EL (cell line): ENCODE measurements around the gene CADM4.

Source experiments
- DNase-seq: peaks from one replicate; pipeline ENCODE4 v3.0.0-alpha.2; 2016

The CADM4 gene

GRCh38 chr19:43631491-43631890 is 8.2 kb downstream of the CADM4 start:
- DNase-seq = no peak

GRCh38 chr19:43628646-43629326 is 10.9 kb downstream of the CADM4 start:
- DNase-seq = no peak

GRCh38 chr19:43626838-43627237 is 12.8 kb downstream of the CADM4 start:
- no peak for DNase-seq

DNA sequence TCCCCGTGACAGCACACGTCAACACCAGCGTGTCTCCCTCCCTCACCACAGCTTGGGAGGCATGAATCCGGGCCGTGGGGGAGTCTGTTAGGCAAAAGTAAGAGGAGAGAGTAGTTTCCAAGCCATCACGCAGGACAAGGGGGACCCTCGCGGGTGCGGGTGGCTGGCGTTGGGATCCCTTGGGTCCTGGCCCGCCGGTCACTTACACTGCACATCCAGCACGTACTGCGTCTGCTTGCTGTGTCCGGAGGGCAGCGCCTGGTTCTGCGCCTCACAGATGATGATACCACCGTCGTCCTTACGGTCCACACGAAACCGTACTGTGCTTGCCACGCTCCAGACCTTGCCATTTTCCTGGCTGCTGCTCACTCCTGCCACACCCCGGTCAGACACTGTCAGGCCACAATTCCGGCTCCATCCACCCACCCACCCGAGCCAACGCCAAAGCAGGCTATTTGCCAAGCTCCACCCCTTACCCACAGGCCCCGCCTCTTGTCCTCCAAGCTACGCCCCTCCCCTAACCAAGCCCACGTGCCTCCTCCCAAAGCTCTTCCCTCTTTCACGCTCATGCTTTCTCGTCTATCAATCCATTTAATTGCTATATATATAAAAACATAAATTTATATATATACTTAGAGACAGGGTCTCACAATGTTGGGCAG is 13.6 kb downstream of the CADM4 start:
- DNase-seq = no peak

GRCh38 chr19:43624933-43625332 is 14.7 kb downstream of the CADM4 start:
- no peak for DNase-seq

GRCh38 chr19:43623889-43624670 is 15.6 kb downstream of the CADM4 start:
- DNase-seq = no peak

DNA sequence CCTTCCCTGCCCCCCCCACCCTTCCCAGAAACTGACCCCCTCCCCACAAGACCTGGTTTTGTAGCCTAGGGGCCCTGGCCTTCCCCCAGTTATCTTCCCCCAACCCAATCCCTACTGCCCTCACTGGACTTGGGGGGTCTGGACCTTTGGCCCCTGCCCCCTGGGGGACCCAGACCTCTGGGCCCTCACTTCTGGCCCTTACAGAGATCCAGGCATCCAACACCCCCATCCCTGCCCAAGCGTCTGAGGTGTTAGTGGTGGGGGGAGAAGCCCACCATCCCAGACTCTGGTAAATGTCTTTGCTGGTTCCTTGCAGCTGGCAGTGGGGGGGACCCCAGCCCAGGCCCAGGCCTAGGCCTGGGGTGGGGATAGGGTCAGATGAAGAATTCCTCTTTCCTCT is 16.7 kb downstream of the CADM4 start:
- DNase-seq = no peak

DNA sequence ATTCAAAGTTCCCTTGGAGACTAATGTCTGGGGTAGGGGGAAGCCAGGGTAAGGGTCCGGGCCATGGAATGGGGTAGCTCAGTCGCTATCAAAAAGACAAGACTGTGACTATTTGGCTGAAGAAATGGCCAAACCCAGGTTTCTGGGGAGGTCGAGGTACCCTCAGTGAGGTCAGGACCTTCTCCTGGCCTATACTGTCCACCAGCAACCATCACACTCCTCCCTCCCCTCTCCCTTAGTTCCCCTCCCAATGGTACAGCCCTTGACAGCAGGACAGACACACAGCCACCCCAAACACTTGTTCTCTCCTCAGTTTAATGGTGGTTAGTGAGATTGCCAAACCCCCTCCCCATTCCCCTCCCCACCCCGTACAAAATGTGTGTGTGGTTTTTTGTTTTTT is 17.6 kb downstream of the CADM4 start:
- no peak for DNase-seq

GRCh38 chr19:43620061-43621001 is 19.3 kb downstream of the CADM4 start:
- no peak for DNase-seq

- DNase-seq = peak; percentile 87
These were observed 20.2 kb downstream of the CADM4 start, which contains the start of gene ZNF428 for GRCh38 chr19:43619262-43620060. Gene ZNF428 (minus strand): TSS chr19:43619629. CDS start chr19:43614304, 5,325 bp downstream.

GRCh38 chr19:43618921-43619261 is 20.8 kb downstream of the CADM4 start:
- DNase-seq = no peak

- DNase-seq = no peak
These were observed 22.7 kb downstream of the CADM4 start for GRCh38 chr19:43616954-43617353.

- no peak for DNase-seq
These were observed 23.3 kb downstream of the CADM4 start for GRCh38 chr19:43616306-43616705.

DNA sequence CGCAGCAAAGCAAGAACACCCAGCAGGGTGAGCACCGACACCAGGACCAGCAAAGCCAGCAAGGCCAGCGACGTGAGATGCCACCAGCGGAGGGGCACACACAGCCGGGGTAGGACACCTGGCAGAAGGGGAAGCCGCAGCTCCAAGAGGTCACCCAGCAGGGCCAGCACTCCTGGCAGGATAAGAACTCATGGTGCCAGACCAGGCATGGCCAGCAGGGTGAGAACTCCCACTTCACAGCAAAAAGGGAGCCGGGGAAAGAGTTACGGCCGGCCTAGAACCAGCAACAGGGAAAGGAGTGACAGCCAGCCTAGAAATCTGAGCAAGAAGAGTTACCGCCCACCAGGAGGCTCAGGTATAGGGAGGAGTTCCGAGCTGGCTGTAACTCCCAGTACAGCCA is 27.3 kb downstream of the CADM4 start:
- no peak for DNase-seq

- no peak for DNase-seq
These were observed 27.9 kb downstream of the CADM4 start, which contains the start of gene SRRM5 for GRCh38 chr19:43611788-43612187. Gene SRRM5 (plus strand): TSS chr19:43612088. CDS start chr19:43612122, 34 bp downstream.

DNA sequence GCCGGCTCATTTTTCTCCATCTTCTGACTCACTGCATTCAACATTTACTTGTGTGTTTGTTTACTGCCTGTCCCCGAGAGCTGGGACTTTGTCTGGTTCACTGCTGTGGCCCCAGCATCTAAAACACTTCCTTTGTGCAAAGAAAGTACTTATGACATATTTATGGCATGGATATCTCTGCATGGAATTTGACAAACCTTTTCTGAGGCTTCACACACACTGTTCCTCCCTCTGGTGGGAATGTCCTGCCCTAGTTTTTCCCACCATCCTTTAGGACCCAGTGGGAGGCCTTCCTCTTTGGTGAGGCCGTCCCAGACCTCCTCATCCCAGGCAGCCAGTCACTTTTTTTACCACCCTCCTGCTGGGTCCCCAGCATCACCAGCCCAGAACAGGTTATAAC is 29.2 kb downstream of the CADM4 start:
- DNase-seq = no peak

GRCh38 chr19:43609872-43610271 is 29.8 kb downstream of the CADM4 start:
- no peak for DNase-seq

DNA sequence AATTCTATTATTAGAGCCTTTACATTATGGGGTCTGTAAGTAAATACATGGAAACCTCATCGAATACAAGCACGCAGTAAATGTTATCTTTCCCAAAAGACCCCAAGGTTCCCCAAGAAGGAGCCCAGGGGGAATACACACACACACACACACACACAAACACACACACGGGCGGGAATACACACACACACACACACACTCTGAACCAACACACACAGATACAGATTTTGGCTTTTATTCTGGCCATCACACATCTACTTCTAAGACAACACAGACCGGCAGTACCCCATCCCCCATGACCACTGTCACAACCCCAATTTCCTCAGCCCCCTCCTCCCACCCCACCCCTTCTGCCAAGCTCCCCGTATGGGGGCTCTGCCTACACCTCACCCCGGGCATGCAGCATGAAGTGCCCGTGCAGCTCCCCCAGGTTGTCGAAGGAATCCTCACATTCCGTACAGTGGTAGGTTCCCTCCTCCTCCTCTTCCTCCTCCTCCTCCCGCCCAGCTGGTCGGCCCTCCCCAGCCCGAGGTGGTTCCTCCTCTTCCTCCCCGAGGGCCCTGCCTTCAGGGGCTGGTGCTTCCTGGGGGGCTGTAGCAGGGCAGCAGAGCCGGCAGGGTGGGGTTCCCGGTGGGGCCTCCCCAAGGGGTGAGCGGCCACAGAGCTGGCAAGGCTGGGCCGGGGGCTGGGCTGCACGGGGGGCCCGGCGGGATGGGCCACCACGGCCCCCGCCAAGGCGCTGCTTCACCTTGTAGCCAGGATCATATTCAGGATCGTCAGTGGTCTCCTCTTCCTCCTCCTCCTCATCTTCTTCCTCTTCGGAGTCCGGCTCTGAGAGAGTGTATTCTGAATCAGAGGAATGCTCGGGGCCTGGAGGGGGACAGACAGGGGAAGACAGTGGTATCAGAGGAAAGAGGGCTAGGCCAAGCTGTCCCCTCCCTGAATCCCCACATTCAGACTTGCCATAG is 32.1 kb downstream of the CADM4 start:
- DNase-seq = no peak

DNA sequence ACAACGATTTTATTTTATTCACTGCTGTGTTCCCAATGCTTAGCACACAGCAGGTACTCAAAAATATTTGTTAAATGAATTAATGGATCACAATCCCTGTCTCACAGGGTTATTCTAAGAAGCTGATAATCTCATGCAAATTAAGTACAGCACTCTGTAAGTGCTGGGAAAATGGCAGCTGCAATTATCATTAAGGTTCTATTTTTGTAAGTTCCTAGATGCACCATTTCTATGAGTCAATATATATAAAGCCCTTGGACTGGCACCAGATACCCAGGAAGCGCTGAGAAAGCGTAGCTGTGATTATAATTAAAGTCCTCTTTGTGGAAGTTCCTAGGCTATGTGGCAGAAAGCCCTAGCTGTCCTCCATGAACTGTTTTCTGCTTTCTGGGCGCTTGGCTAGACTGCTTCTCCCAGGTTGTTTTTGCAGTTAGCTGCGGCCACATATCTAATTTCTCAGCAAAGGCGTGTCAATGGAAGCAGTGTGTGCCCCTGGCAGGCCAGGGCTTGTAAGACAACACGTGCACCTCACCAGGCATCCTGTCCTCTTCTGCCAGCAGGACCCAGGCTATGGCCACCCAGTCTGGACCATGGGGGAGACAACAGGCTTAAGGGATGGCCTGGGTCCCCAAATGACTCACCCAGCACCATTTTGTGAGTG is 33.0 kb downstream of the CADM4 start:
- DNase-seq = no peak
